Calu3 (cell line): Measurements from ENCODE around the gene RPL9. TPM values are rescaled to one million over a fixed set of nuclear protein-coding genes. Genes with fewer than 3 reads are reported as not detected.
"Not testable (repeated sequence)": the region's sequence is repeated elsewhere in the genome, so short reads cannot be mapped to it uniquely, and the experiment has no call there.

ENCODE experiments used
- BruUV-seq: library from RNA; stranded (reverse); fragments of 400-500 nt; replicated peaks from 2 replicates; lab custom pipeline; 2021; lab: Mats Ljungman, UMichigan
- CTCF ChIA-PET: fragments of 300-600 bp; sonication (Branson Sonifier 250); formaldehyde crosslinking; loops from one replicate; lab custom pipeline; 2022; ENCODE audit warnings: antibody characterized with exemption; lab: Charles Lee
- DNase-seq: peaks from one replicate; pipeline ENCODE4 v3.0.0; 2022
- H3K27ac Mint-ChIP-seq: one replicate; pipeline ENCODE4 v1.8.0; 2022; ENCODE audit warnings: mixed read lengths; ENCODE audit not compliant: unreplicated experiment
- H3K27me3 Mint-ChIP-seq: one replicate; pipeline ENCODE4 v1.8.0; 2022; ENCODE audit warnings: mixed read lengths; ENCODE audit not compliant: unreplicated experiment
- H3K36me3 Mint-ChIP-seq: one replicate; pipeline ENCODE4 v1.8.0; 2022; ENCODE audit warnings: mild to moderate bottlenecking, moderate library complexity, mixed read lengths; ENCODE audit not compliant: insufficient read depth, unreplicated experiment
- H3K4me1 Mint-ChIP-seq: one replicate; pipeline ENCODE4 v1.8.0; 2022; ENCODE audit warnings: mild to moderate bottlenecking, low read depth, mixed read lengths; ENCODE audit not compliant: unreplicated experiment
- H3K4me3 Mint-ChIP-seq: one replicate; pipeline ENCODE4 v1.8.0; 2022; ENCODE audit warnings: mild to moderate bottlenecking, low read depth, moderate library complexity, mixed read lengths; ENCODE audit not compliant: unreplicated experiment
- H3K9me3 Mint-ChIP-seq: one replicate; pipeline ENCODE4 v1.8.0; 2022; ENCODE audit warnings: low read depth, mixed read lengths; ENCODE audit not compliant: unreplicated experiment
- intact Hi-C: fragments of 100-400 bp; cut with micrococcal nuclease; formaldehyde crosslinking; loops from one replicate; pipeline ENCODE4 v1.10.0; 2022; ENCODE audit not compliant: unreplicated experiment
- total RNA-seq: library from RNA; stranded (reverse); gene quantifications from 2 replicates; pipeline ENCODE4 v1.2.3, GENCODE V29; 2022
- TF ChIP-seq, protein P1 (sequence below): fragments of 200-600 bp; IDR thresholded peaks from one replicate; pipeline ENCODE4 v1.8.0; 2022; ENCODE audit warnings: antibody characterized with exemption; ENCODE audit not compliant: unreplicated experiment

RPL9 gene
- total RNA-seq, 1 experiment from 2014 or later, result 485 TPM

DNA sequence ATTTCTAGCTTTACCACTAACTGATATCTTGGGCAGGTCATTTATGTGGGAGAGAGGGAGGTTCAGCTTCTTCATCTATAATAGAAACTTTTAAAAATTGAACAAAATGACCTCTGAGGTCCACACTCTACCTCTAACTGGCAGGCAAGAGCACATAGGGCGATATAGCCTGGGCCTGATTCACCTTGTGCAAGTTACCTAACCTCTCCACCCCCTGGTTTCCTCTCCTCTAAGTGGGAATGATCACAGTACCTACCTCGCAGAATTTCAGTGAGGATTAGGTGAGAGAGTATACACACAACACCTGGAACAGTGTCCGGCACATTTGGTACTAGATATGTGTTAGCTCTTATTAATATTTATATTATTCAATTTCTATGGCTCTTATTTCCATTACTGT is 36.5 kb downstream of the RPL9 start:
- H3K4me3 Mint-ChIP-seq, result no peak overlapping the region
- CTCF ChIA-PET, result no interaction called here
- H3K4me1 Mint-ChIP-seq, result no peaks in the 10 kb centered on the region
- no peak overlapping the region for H3K27ac Mint-ChIP-seq
- BruUV-seq, result no TSS peak
- H3K27me3 Mint-ChIP-seq, result no peaks in the 10 kb centered on the region
- no peaks in the 10 kb centered on the region for H3K9me3 Mint-ChIP-seq
- TF ChIP-seq, protein P1, sequence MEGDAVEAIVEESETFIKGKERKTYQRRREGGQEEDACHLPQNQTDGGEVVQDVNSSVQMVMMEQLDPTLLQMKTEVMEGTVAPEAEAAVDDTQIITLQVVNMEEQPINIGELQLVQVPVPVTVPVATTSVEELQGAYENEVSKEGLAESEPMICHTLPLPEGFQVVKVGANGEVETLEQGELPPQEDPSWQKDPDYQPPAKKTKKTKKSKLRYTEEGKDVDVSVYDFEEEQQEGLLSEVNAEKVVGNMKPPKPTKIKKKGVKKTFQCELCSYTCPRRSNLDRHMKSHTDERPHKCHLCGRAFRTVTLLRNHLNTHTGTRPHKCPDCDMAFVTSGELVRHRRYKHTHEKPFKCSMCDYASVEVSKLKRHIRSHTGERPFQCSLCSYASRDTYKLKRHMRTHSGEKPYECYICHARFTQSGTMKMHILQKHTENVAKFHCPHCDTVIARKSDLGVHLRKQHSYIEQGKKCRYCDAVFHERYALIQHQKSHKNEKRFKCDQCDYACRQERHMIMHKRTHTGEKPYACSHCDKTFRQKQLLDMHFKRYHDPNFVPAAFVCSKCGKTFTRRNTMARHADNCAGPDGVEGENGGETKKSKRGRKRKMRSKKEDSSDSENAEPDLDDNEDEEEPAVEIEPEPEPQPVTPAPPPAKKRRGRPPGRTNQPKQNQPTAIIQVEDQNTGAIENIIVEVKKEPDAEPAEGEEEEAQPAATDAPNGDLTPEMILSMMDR, result no peak
- no peak for DNase-seq
- no peaks in the 10 kb centered on the region for H3K36me3 Mint-ChIP-seq
- intact Hi-C loops, result no loop called here

DNA sequence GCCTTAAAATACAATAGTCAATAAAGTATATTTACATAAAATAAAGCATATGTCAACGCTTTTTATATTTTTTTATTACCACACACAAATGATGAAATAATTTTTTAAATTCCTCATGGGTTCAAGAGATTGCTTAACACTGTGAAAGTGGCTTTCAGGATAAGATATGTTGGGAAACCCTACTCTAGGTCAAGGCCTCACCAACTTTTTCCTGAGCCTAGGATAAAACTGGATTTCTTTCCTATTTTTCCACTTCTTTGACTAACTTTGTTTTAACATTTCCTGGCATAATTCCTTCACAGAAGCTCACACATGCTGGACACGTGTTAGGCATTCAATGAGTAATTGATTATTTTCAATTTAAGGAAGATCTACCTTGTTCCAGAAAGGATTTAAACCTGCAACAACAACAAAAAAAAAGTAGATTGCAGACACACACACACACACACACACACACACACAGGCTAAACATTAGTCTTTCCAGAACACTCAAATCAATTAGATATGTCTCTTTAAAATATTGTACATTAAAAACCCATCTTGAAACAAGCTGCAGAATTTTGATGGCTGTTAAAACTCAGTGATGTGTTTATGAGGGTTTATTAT is 42.9 kb downstream of the RPL9 start:
- no TSS peak for BruUV-seq
- H3K36me3 Mint-ChIP-seq, result no peaks in the 10 kb centered on the region
- TF ChIP-seq, protein P1, result no peak
- intact Hi-C loops, result no loop called here
- no peak overlapping the region for H3K27ac Mint-ChIP-seq
- H3K27me3 Mint-ChIP-seq, result no peaks in the 10 kb centered on the region
- CTCF ChIA-PET, result no interaction called here
- no peak overlapping the region for H3K4me3 Mint-ChIP-seq
- DNase-seq, result no peak
- H3K4me1 Mint-ChIP-seq, result no peaks in the 10 kb centered on the region
- no peaks in the 10 kb centered on the region for H3K9me3 Mint-ChIP-seq

DNA sequence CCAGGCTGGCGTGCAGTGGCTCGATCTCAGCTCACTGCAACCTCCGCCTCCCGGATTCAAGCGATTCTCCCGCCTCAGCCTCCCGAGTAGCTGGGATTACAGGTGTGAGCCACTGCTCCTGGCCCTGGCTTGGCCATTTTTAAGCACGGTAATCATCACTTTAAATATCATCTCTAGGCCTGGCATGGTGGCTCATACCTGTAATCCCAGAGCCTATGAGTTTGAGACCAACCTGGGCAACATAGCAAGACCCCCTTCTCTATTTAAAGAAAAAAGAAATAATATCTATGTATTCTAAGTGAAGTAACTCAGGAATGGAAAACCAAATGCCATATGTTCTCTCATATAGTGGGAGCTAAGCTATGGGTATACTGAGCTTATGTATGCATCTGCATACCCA is 47.2 kb downstream of the RPL9 start:
- H3K4me3 Mint-ChIP-seq, intact Hi-C loops, H3K36me3 Mint-ChIP-seq, H3K9me3 Mint-ChIP-seq, CTCF ChIA-PET, H3K27ac Mint-ChIP-seq, H3K4me1 Mint-ChIP-seq, BruUV-seq, DNase-seq, H3K27me3 Mint-ChIP-seq: not testable (repeated sequence)

DNA sequence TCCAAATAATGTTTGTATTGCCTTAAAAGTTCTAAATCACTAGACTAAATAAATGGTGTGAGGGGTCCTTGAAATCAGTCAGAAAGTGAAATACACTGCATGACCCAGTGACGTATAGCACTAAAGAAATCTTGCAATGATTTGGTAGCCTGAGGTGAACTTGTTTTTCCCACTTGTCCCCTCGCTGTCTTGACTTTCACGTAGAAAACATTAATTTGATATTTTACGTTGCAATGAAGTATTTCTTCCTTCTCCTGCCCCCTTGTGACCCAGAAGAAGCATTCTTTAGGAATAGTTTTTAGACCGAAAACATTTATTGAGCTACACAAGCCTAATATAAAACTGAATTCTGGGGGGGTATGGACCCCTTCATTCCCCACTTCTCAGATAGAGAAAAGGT is 48.3 kb downstream of the RPL9 start:
- H3K4me3 Mint-ChIP-seq, result no peak overlapping the region
- H3K27me3 Mint-ChIP-seq, result no peaks in the 10 kb centered on the region
- intact Hi-C loops, result no loop called here
- CTCF ChIA-PET, result no interaction called here
- no peaks in the 10 kb centered on the region for H3K9me3 Mint-ChIP-seq
- TF ChIP-seq, protein P1, result no peak
- H3K36me3 Mint-ChIP-seq, result no peaks in the 10 kb centered on the region
- DNase-seq, result no peak
- BruUV-seq, result no TSS peak
- H3K27ac Mint-ChIP-seq, result no peak overlapping the region
- peaks cover 9% of the 10 kb centered on the region for H3K4me1 Mint-ChIP-seq

DNA sequence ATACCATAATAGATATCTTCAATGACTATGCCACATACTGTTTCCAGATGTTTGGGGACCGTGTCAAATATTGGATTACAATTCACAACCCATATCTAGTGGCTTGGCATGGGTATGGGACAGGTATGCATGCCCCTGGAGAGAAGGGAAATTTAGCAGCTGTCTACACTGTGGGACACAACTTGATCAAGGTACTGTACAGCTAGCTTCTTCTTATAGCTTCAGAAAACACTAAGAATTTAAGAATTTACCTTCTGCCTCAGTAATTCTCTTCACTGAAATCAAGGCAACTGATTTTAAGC is 51.2 kb downstream of the RPL9 start:
- no peaks in the 10 kb centered on the region for H3K9me3 Mint-ChIP-seq
- no peak for DNase-seq
- no peaks in the 10 kb centered on the region for H3K36me3 Mint-ChIP-seq
- no peaks in the 10 kb centered on the region for H3K27me3 Mint-ChIP-seq
- BruUV-seq, result no TSS peak
- H3K4me1 Mint-ChIP-seq, result peaks cover 9% of the 10 kb centered on the region
- H3K4me3 Mint-ChIP-seq, result no peak overlapping the region
- intact Hi-C loops, result no loop called here
- TF ChIP-seq, protein P1, result no peak
- no peak overlapping the region for H3K27ac Mint-ChIP-seq
- CTCF ChIA-PET, result no interaction called here
